ENCODE measurements around the gene WDR86.

GRCh38 chr7:151363182-151363581 lies 46.7 kb downstream of the WDR86 start:
- TF ChIP-seq POLR2A (IDR thresholded peaks at IDR 0.05; ENCODE audit: low read depth, low read length) (no peak), POLR2AphosphoS5 (IDR thresholded peaks at IDR 0.05; ENCODE audit: low read depth, low read length) (no peak), PAX5 (IDR thresholded peaks at IDR 0.05; ENCODE audit: insufficient read depth, low read length, severe bottlenecking) (no peak), SPI1 (IDR thresholded peaks at IDR 0.05; ENCODE audit: low read depth, low read length) (no peak), TAF1 (IDR thresholded peaks at IDR 0.05; ENCODE audit: low read depth, low read length) (no peak), POU2F2 (IDR thresholded peaks at IDR 0.05; ENCODE audit: low read depth, low read length) (no peak)
